ENCODE data around the gene KIF25.

DNA sequence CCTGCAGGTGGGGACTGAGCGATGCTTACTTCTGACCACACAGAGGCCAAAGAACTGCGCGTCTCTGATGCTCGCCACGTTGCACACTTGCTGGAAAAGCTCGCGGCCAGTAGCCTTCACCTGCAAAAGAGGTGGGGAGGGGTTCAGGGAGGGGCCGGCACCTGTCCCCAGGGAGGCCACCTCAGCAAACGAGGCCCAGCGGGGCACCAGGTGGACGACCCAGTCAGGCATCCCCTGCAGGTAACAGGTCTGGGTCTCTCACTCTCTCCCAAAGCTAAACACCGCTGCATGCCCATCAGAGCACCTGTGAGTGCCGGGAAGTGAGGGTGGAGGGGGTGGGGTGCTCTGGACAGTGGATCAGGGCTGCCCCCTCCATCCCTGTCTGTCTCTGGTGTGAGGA lies 77.7 kb downstream of the KIF25 start:
- TF ChIP-seq, protein P1, sequence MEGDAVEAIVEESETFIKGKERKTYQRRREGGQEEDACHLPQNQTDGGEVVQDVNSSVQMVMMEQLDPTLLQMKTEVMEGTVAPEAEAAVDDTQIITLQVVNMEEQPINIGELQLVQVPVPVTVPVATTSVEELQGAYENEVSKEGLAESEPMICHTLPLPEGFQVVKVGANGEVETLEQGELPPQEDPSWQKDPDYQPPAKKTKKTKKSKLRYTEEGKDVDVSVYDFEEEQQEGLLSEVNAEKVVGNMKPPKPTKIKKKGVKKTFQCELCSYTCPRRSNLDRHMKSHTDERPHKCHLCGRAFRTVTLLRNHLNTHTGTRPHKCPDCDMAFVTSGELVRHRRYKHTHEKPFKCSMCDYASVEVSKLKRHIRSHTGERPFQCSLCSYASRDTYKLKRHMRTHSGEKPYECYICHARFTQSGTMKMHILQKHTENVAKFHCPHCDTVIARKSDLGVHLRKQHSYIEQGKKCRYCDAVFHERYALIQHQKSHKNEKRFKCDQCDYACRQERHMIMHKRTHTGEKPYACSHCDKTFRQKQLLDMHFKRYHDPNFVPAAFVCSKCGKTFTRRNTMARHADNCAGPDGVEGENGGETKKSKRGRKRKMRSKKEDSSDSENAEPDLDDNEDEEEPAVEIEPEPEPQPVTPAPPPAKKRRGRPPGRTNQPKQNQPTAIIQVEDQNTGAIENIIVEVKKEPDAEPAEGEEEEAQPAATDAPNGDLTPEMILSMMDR (IDR thresholded peaks at IDR 0.05; ENCODE audit: insufficient read depth, low read length, poor library complexity, severe bottlenecking), result no peak
- no peak for TF ChIP-seq EZH2phosphoT487 (conservative IDR thresholded peaks at IDR 0.05; ENCODE audit: low read length)

All from SU-DHL-6 (cell line).